GM18508 (cell line): ENCODE measurements around the gene TLR6.

Source experiments
- ATAC-seq: cut with Tn5 transposase; IDR thresholded peaks from one replicate; pipeline ENCODE4 v1.9.1; 2021; ENCODE audit warnings: moderate number of reproducible peaks; ENCODE audit not compliant: insufficient read depth, unreplicated experiment

TLR6 gene

DNA sequence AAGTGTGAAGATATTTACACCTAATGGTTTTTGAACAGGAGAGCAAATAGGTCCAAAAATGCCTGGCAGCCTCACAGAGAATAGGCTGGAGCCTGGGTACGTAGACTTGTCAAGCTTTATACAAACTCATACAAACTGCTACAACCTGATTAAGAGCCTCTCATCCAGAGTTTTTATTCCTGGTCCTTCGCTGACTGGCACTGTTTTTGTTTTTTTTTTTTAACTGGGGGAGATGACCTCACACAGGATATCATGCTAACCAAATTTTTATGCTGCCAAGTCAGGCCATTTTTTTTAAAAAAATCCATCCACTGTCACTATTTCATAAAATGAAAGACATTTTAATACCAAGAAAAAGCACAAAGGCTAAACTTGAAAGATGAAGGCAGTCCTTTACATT is 12.9 kb upstream of the TLR6 start:
- ATAC-seq = no peak

DNA sequence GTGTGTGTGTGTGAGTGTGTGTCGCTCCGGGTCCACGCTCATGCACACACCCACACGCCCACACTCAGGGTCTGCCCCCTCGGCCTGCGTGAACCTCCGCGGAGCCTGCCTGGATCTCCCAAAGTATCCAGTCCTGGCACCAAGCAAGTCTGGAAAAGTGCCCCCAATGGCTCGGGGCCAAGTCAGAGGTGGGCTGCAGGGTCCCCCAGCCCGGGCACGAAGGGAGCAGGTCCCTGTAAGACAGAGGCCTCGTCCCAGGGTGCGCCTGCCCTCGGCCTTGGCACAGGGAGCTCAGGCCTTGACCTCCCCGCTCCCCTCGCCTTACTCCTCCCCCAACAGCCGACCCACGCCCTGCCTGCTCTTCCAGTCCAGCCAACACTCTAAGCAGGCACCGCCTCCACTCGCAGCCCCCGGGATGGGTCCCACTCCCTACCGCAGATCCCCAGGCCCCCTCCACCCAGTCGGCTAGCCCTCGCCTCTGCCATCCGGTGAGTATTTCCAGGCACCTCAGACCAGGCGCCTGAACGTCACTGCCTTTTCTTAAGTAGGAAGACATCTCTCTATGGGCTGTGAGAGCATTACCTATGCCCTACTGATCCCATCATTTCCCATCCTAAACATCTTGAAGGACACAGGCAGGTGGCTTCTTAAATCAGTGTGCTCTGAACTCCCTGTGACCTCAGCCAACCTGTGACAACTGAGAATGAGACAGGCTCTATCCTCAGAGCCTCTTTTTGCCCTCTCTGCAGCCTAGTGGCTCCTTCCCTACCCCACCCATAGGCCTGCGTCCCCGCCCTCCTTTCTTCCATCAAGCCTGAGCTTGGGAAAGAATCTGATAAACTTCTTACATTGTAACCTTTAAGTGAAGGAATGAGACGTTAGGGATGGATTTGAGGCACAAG is 11.7 kb upstream of the TLR6 start:
- ATAC-seq = no peak

DNA sequence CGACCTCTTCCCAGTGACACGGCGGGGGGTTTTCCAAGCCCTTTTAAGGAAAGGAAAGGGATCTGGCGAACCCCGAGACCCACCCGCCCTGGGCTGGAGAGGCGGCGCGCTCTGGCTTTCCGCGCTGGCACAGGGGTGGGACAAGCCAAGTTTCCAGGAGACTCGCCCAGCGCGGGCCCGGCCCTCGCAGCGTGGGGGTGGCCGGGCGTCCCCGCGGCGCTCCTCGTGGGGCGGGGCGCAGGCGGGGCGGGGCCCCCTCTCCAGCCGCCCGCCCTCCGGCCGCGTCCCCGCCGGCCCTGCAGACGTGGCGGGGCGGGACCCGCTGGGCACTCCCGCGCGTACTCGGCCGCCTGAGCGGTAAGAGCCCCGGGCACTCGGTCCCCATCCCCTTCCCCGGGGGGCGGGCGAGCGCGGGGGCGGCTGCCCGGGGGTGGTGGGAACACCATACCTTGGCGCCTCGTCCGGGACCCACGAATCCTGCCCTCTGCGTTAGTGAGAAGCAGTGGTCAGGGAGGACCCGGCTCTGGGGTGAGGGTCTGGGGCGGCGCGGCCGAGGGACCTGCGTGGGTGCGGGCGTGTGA is 11.0 kb upstream of the TLR6 start, which contains the start of gene FAM114A1:
Gene FAM114A1 (plus strand): TSS at position 329 of the 581 bp plus-strand sequence. CDS start 10,273 bp downstream, outside the sequence.
- peak; percentile 52 for ATAC-seq

DNA sequence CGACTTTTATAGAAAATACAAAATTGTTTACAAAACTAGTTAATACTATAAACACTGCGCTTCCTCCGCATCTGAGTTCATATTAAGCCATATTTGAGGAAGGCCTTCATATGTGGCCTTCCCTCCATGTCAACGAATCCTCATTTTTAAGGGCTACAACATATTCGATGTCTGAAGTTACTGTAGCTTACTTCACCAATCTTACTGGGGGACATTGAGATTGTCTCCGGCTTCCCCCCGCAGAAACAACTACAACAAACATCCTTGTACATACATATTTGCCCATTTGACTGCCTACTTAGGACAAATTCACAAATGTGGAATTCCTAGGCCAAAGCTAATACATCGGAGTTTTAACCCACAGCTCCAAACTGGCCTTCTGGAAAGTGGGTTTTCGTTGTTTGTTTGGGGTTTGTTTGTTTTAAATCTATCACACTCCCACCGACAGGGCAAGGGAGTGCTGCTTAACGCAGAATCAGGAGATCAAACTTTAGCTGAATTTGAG is 10.4 kb upstream of the TLR6 start:
- no peak for ATAC-seq

DNA sequence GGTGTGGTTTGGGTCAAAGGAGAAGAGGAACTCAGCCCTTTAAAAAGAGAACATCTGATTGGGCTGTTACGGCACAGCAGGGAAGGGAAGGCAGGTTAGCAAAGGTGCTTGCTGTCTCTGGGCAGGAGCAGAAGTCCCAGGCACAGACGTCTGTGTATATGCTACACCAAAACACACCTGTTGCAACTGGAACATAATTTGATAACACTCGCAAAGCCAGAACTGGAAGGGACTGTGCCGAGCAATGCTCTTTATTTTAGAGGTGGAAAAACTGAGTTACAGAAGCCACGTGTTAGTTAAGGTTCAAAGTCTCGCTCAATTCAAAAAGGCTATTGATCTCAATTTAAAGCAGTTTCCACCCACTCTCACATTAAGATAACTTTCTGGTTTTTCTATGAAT is 8.8 kb upstream of the TLR6 start:
- ATAC-seq = no peak

DNA sequence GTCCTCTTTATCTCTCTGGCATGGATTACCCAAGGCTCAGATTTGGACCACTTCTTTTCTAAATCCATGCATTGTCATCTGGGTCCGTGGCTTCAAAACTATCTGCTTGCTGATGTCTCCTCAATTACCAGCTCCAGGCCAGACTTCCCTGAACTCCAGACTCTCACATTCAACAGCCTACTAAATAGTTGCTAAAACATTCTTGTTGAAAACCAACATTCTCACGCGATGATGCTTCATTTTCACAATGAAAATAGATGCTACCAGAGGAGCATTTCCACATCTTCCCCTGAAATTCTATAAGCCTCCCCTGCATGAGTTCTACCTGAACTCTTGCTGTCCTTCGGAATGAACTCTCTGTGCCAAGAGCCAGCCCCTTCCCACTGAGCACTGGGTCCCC is 5.2 kb upstream of the TLR6 start:
- no peak for ATAC-seq

DNA sequence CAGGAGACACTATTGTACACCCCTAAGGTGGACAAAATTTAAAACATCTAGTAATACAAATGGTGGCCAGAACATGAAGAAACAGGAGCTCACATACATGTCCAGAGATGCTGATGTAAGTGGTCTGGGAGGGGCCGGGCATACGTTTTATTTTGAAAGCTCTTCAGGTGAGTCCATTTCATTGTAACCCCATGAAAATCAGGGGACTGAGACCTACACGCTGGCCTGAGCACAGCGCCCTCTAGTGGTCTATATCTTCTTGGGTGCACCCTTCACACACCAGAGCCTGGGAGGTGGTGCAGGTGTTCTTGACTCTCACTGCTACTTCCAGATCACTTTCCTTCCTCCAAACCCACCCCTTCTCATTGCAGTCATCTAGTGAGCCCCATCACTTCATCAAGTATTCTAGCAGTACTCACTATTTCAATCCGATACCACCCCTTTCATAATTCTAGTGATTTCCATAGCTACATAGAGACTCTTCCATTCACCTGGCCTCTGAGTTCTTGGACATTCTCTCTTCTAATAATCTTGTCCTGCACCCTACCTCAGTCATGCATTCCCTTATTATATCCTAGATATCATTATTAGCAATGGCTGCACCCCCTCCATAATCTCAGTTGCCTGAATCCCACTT is 4.3 kb upstream of the TLR6 start:
- no peak for ATAC-seq

DNA sequence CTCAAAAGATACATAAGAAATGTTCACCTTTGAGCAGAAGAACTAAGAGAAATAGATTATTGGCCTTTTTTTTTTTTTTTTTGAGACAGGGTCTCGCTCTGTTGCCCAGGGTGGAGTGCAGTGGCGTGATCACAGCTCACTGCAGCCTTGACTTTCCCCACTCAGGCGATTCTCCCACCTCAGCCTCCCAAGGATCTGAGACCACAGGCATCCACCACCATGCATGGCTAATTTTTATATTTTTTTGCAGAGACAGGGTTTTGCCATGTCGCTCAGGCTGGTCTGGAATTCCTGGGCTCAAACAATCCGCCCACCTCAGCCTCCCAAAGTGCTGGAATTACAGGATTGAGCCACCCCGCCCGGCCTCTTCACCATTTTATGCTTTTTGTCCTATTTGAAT is 2.9 kb upstream of the TLR6 start:
- no peak for ATAC-seq

DNA sequence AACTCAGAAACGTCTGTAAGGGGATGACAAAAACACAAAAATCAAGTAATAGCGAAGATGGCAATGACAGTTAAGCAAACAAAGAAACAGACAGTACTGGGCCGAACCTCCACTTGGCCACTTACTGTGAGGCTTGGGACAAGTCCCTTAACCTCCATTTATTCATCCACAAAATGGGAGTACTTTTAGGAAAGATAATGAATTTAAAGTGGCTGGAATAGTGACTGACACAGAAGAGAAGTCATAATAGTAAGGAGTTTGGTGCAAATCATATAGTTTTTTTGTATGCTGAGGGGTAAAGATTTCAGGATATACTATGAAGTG is 1.4 kb upstream of the TLR6 start:
- ATAC-seq = no peak

DNA sequence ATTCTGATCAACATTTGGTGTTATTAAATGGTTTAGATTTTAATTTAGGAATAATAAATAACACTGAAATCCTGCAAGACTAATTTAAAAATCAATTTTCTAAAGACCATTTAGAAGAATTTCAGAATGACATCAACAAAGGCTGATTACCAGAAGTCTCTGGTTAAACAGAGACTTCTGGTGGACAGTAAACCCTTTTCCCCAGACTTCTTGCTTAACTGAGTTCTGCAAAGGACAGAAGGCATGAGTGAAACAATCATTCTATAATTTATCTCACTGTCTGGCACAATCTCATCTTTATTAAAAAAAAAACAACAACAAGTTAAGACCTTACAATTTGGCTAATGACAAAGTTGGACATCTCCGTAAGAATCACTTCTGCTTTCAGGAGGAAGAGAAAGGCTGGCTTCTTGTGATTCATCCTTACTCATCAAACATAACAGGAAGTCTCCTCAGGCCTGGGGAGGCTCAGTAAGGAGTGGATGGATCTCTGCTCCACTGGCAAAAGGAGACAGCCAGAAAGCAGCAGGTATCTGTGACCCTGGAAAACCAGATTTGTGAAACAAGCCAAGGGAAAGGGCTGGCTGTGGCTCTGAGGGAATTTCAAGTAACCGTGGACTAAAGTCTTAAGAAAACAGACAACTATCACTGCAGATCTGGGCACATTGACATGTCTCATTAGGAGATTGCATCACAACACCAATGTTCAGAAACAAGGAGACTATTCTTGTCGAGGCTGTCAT is 908 bp upstream of the TLR6 start:
- ATAC-seq = peak; percentile 39

DNA sequence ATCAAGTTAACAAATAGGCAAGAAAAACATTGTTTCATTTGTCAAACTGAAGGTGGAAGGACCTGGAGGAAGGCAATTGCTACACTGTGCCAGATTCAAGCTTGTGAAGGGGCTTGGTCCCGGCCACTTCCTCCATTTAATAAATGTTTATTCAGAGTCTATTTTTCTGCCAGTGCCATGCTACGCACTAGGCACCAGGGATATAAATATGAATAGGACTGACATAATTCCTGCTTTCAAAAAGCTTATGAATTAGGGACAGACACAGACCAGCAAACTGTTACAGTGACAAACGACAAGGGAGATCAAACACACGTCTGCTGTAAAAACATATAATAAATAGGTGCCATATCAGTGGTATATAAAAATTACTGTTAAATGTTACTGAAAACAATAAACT is 571 bp downstream of the TLR6 start:
- no peak for ATAC-seq

DNA sequence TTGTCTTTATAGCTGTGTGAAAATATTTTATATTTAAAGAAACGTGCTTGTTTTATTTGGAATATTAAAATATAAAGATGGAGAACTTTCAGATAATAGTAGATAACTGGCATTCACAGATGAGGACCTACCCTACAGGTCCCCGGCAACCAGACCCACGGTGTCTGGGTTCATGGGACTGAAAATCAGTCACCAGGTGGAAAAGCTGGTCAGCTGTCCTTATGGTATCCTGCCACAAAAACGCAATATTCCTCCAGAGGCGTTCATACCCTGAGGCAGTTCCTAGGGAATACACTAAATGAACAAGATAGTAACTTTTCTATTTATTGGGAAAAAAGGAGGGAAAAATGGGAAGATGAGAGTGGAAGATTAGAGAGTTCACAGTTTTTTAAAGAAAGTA is 1.2 kb downstream of the TLR6 start:
- no peak for ATAC-seq

DNA sequence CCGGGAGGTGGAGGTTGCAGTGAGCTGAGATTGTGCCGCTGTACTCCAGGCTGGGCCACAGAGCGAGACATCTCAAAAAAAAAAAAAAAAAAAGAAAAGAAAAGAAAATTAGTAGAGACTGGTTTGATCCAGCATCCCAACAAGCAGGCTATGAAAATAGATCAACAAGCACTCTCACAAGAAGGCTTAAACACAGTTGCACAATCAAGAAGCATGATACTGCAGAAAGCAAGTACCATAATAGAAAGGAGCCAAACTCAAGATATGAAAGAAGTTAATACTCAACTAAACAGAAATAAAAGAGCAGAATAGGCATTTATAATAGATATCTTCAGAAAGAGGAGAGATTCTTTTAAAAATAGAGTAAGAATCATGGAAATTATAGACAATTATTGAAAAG is 10.6 kb downstream of the TLR6 start:
- no peak for ATAC-seq

DNA sequence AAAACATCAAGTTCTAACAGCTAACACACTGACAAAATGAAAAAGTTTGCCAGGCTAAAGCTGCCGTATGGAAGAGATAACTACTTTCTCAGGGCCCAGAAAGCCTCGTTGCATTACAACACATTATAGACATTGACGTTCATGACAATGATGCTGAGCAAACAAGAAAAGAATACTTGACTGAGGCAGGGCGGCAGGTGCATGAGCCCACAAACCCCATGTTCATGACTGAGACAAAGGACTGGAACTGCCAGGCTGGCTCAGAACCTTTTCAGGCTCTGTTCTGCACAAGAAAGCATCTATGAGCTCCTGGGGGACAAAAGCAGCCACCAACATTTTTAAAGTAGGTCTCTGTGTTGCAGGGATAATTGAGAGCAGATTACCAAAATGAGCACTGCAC is 13.6 kb downstream of the TLR6 start:
- ATAC-seq = no peak

DNA sequence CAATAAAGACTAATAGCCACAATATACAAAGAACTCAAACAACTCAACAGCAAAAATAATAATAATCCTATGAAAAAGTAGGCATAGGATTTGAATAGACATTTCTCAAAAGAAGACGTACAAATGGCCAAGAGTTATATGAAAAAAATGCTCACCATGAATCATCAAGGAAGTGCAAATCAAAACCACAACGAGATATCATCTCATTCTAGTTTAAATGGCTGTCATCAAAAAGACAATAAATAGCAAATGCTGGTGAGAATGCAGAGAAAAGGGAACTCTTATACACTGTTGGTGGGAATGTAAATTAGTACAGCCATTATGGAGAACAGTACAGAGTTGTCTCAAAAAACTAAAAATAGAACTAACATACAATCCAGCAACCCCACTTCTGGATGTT is 18.8 kb downstream of the TLR6 start:
- no peak for ATAC-seq

DNA sequence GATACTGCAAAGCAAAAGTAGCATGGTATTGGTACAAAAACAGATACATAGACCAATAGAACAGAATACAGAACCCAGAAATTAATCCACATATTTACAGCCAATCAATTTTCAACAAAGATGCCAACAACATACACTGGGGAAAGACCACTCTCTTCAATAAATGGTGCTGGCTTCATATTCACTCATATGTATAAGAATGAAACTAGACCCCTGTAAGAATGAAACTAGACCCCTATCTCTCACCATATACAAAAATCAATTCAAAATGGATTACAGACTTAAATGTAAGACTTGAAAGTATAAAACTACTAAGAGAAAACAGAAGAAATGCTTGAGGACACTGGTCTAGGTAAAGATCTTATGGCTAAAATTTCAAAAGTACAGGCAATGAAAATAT is 19.3 kb downstream of the TLR6 start:
- no peak for ATAC-seq

DNA sequence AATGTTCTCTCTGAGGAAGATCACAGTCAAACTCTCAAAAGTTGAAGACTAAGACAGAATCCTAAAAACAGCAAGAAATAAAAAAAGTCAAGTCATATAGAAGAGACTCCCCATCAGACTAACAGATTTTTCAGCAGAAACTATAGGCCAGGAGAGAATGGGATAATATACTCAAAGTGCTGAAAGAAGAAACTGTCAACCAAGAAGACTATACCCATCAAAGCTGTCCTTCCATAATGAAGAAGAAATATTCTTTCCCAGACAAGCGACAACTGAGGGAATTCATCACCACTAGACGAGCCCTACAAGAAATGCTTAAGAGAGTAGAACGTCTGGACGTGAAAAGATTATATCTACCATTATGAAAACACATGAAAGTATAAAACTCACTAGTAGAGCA is 22.0 kb downstream of the TLR6 start:
- ATAC-seq = no peak

DNA sequence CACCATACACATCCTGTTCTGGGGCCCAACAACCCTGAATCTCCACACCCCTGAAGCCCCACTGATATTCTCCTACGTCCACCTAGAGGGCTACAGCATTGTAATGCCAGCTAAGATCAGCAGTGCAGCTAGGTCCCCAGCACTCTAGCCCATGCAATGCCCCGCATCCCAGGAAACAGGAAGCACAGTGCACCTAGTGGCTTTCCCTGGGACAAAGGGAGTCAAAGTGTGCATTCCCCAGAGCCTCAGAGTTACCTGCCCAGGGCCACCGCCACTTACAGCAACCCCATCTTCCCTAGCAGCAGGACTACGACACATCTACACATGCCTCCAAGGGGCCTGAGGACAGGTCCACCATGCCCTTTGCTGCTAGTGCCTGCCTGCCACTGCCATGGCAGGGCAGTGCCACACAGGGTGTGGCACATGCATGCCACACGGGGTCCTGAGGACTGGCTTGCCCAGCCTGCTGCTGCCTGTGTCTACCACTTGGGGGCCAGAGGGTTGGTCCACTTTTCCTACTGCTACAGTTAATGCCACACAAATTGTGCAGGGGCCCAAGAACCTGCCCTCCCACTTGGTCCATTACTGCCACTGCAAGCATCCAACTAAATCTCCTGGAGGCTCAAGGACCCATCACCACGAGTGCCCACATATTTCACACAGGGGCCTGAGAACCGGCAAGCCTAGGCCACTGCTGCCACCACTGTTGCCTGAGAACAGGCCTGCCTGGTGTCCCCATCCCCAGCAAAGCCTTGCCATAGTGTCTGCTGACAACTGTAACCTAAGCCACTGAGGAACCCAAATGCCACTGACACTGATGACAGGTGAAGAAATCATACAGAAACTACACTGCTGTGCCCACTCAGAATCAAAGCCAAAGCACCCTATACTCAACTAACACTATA is 23.7 kb downstream of the TLR6 start:
- ATAC-seq = no peak

DNA sequence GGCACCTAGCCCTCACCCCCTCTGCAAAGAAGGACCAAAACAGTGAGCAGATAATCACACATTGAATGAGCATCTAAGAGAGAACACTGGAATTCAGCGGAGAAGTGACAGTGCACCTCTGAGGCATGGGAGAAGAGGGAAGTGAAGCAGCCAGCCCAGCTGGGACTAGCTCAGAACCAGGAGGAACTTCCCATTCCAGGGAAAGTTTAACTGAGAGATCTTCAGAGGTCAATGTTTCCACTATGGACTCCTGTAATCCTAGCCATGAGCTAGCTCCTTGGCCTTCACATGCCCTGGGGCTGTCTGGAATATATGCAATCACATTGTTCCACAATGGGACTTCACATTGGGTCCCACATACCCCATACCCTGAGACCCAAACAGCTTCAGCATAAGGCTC is 24.4 kb downstream of the TLR6 start:
- ATAC-seq = no peak

DNA sequence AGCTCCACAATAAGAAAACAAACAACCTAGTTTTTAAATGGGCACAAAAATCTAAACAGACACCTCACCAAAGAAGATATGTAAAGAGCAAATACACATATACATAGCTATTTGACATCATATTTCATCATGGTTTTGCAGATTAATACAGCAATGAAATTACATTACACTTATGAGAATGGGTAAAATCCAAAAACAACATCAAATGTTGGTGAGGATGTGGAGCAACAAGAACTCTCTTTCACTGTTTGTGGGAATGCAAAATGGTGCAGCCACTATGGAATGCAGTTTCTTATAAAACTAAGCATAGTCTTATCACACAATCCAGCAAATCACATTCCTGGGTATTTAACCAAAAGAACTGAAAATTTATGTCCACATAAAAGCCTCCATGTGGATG is 25.0 kb downstream of the TLR6 start:
- ATAC-seq = no peak
